Measurements from ENCODE around the gene TMEM8B. TPM values are rescaled to one million over a fixed set of nuclear protein-coding genes. Genes with fewer than 3 reads are reported as not detected.

Gene TMEM8B
- total and polyA plus RNA-seq, 7 donors, result 3.5 to 12.5 (median 7.1) TPM

- 87 to 88% methylated on average over 7 of the region's 7 CpGs for WGBS, 2 donors
- H3K4me1 ChIP-seq, result no peaks in the 10 kb centered on the region
- TF ChIP-seq POLR2A (IDR thresholded peaks at IDR 0.05), result no peak
- TF ChIP-seq POLR2AphosphoS5 (IDR thresholded peaks at IDR 0.05), result no peak
- TF ChIP-seq, protein P1, sequence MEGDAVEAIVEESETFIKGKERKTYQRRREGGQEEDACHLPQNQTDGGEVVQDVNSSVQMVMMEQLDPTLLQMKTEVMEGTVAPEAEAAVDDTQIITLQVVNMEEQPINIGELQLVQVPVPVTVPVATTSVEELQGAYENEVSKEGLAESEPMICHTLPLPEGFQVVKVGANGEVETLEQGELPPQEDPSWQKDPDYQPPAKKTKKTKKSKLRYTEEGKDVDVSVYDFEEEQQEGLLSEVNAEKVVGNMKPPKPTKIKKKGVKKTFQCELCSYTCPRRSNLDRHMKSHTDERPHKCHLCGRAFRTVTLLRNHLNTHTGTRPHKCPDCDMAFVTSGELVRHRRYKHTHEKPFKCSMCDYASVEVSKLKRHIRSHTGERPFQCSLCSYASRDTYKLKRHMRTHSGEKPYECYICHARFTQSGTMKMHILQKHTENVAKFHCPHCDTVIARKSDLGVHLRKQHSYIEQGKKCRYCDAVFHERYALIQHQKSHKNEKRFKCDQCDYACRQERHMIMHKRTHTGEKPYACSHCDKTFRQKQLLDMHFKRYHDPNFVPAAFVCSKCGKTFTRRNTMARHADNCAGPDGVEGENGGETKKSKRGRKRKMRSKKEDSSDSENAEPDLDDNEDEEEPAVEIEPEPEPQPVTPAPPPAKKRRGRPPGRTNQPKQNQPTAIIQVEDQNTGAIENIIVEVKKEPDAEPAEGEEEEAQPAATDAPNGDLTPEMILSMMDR (IDR thresholded peaks at IDR 0.05), result no peak
- TF ChIP-seq EP300 (IDR thresholded peaks at IDR 0.05), result no peak
Observed at GRCh38 chr9:35854091-35854762, 25.2 kb downstream of the TMEM8B start.

GRCh38 chr9:35856206-35856605 lies 27.2 kb downstream of the TMEM8B start:
- TF ChIP-seq, protein P1 (IDR thresholded peaks at IDR 0.05), result no peak
- no peak for TF ChIP-seq POLR2AphosphoS5 (IDR thresholded peaks at IDR 0.05)
- no peak for TF ChIP-seq EP300 (IDR thresholded peaks at IDR 0.05)
- TF ChIP-seq POLR2A (IDR thresholded peaks at IDR 0.05), result no peak
- Histone ChIP-seq H3K4me3 (no peak overlapping the region), H3K36me3 (peaks cover 0 to 17% (median 10%) of the 10 kb centered on the region in 4 donors), H3K27ac (no peak overlapping the region), H3K9me3 (no peaks in the 10 kb centered on the region), H3K4me1 (no peaks in the 10 kb centered on the region), H3K27me3 (no peaks in the 10 kb centered on the region)
- 77 to 83% methylated on average over 3 of the region's 3 CpGs for WGBS, 2 donors
- peak; percentile 26 for DNase-seq
- intact Hi-C loops (cut with DNase I), result no loop called here

More at GRCh38 chr9:35854091-35854762, 25.2 kb downstream of the TMEM8B start:
- peaks cover 0 to 17% (median 10%) of the 10 kb centered on the region in 4 donors for H3K36me3 ChIP-seq
- peak; percentile 34 for DNase-seq
- H3K27me3 ChIP-seq, result no peaks in the 10 kb centered on the region
- no peak overlapping the region for H3K4me3 ChIP-seq
- no peaks in the 10 kb centered on the region for H3K9me3 ChIP-seq
- intact Hi-C loops (cut with DNase I), result no loop called here
- no peak overlapping the region for H3K27ac ChIP-seq

GRCh38 chr9:35856882-35857281 lies 27.9 kb downstream of the TMEM8B start:
- Histone ChIP-seq H3K36me3 (peaks cover 0 to 17% (median 10%) of the 10 kb centered on the region in 4 donors), H3K27me3 (no peaks in the 10 kb centered on the region), H3K4me3 (no peak overlapping the region), H3K9me3 (no peaks in the 10 kb centered on the region), H3K4me1 (no peaks in the 10 kb centered on the region), H3K27ac (no peak overlapping the region)
- intact Hi-C loops (cut with DNase I), result no loop called here
- DNase-seq, result peak; percentile 19
- 89 to 91% methylated on average over 5 of the region's 5 CpGs for WGBS, 2 donors
- no peak for TF ChIP-seq POLR2A (IDR thresholded peaks at IDR 0.05)
- no peak for TF ChIP-seq POLR2AphosphoS5 (IDR thresholded peaks at IDR 0.05)
- TF ChIP-seq EP300 (IDR thresholded peaks at IDR 0.05), result no peak
- TF ChIP-seq, protein P1 (IDR thresholded peaks at IDR 0.05), result no peak

- H3K36me3 ChIP-seq, result peaks cover 0 to 7% (median 6%) of the 10 kb centered on the region in 4 donors
- 76 to 78% methylated on average over 5 of the region's 5 CpGs for WGBS, 2 donors
- no peak for DNase-seq
- no peaks in the 10 kb centered on the region for H3K9me3 ChIP-seq
- H3K4me3 ChIP-seq, result no peak overlapping the region
- H3K4me1 ChIP-seq, result no peaks in the 10 kb centered on the region
- H3K27me3 ChIP-seq, result no peaks in the 10 kb centered on the region
- TF ChIP-seq EP300 (IDR thresholded peaks at IDR 0.05) (no peak), POLR2AphosphoS5 (IDR thresholded peaks at IDR 0.05) (no peak), POLR2A (IDR thresholded peaks at IDR 0.05) (no peak)
- TF ChIP-seq, protein P1 (IDR thresholded peaks at IDR 0.05), result no peak
- H3K27ac ChIP-seq, result no peak overlapping the region
- intact Hi-C loops (cut with DNase I), result no loop called here
Observed at GRCh38 chr9:35858458-35858857, 29.4 kb downstream of the TMEM8B start.

All from sigmoid colon (tissue), 7 donors.